HCT116 (cell line): ENCODE results near the gene GOLGA2. TPM values are rescaled to one million over a fixed set of nuclear protein-coding genes. Genes with fewer than 3 reads are reported as not detected.

Source experiments
- ATAC-seq: fragments of 200-7000 bp; cut with Tn5 transposase; 2 replicates; pipeline ENCODE4 v1.9.1; 2020; ENCODE audit warnings: mild to moderate bottlenecking, moderate library complexity
- BruUV-seq: library from RNA; stranded (reverse); fragments of 400-500 nt; replicated peaks from 2 replicates; lab custom pipeline; 2021; lab: Mats Ljungman, UMichigan
- CTCF ChIA-PET: fragments of 300-600 bp; sonication (Branson Sonifier 250); formaldehyde crosslinking; loops from one replicate; lab custom pipeline; 2021; ENCODE audit warnings: antibody characterized with exemption; lab: Charles Lee
- POLR2A ChIA-PET: fragments of 300-600, 350-600 bp; sonication (Branson Sonifier 250); formaldehyde crosslinking; loops from one replicate; lab custom pipeline; 2021; ENCODE audit warnings: antibody characterized with exemption; lab: Charles Lee
- RAD21 ChIA-PET, 2 experiments: fragments of 300-600 bp; sonication (Branson Sonifier 250); formaldehyde crosslinking; loops; one replicate each; lab custom pipeline; 2023; ENCODE audit warnings: low total read pairs in 2 of 2; ENCODE audit not compliant: uncharacterized antibody in 2 of 2, unreplicated experiment in 2 of 2, low non-redundant PET in 1 of 2; lab: Charles Lee
- DNase-seq: peaks from one replicate; pipeline ENCODE4 v3.0.0-alpha.2; 2010; ENCODE audit warnings: low read depth, low spot score
- H2AFZ ChIP-seq: fragments of 200-600 bp; shearing (Covaris generic), sonication (generic); 2 replicates; pipeline ENCODE4 v1.6.1; 2017; ENCODE audit warnings: low read depth, mixed run types, mixed read lengths, antibody characterized with exemption, low read length; ENCODE audit not compliant: poor library complexity, severe bottlenecking
- H3K27ac ChIP-seq: 2 replicates; pipeline ENCODE4 v1.5.1; 2012; ENCODE audit warnings: low read depth, low read length
- H3K27me3 ChIP-seq: fragments of 200-600 bp; sonication (generic); 2 replicates; pipeline ENCODE4 v1.6.1; 2016; ENCODE audit warnings: mixed run types, low read length, mixed read lengths; ENCODE audit not compliant: insufficient read depth
- H3K36me3 ChIP-seq, 2 experiments: fragments of 200-500 bp in 1 of 2; fragments of 200-600 bp in 1 of 2; sonication (Bioruptor generic) in 1 of 2; sonication (generic) in 1 of 2; 2 replicates each; pipeline versions ENCODE4 v1.5.1 to v1.6.1; 2014 to 2016; ENCODE audit warnings: low read length in 2 of 2, inconsistent platforms in 1 of 2, mixed read lengths in 1 of 2, mixed run types in 1 of 2; ENCODE audit not compliant: insufficient read depth in 2 of 2, control insufficient read depth in 1 of 2
- H3K4me1 ChIP-seq, 2 experiments: fragments of 200-600 bp in 1 of 2; sonication (generic) in 1 of 2; 2 replicates each; pipeline versions ENCODE4 v1.5.1 to v1.6.1; 2012 to 2017; ENCODE audit warnings: low read length in 2 of 2, inconsistent platforms in 1 of 2, mild to moderate bottlenecking in 1 of 2, mixed read lengths in 1 of 2, mixed run types in 1 of 2, moderate library complexity in 1 of 2; ENCODE audit not compliant: insufficient read depth in 2 of 2, control insufficient read depth in 1 of 2
- H3K4me2 ChIP-seq: fragments of 200-600 bp; sonication (generic); 2 replicates; pipeline ENCODE4 v1.6.1; 2017; ENCODE audit warnings: mixed run types, low read length, mixed read lengths
- H3K4me3 ChIP-seq, 2 experiments: fragments of 200-600 bp in 1 of 2; sonication (generic) in 1 of 2; replicated peaks in 1 of 2; 2 replicates each; pipeline ENCODE4 v1.5.1; 2011 to 2016; ENCODE audit warnings: low read length in 2 of 2, control low read depth in 1 of 2, low read depth in 1 of 2, mild to moderate bottlenecking in 1 of 2, mixed read lengths in 1 of 2, mixed run types in 1 of 2
- H3K79me2 ChIP-seq: fragments of 200-600 bp; sonication (generic); 2 replicates; pipeline ENCODE4 v1.6.1; 2017; ENCODE audit warnings: mild to moderate bottlenecking, mixed run types, low read length, moderate library complexity, mixed read lengths; ENCODE audit not compliant: insufficient read depth
- H3K9ac ChIP-seq: fragments of 200-600 bp; sonication (generic); 2 replicates; pipeline ENCODE4 v1.6.1; 2016; ENCODE audit warnings: low read length, mixed read lengths
- H3K9me2 ChIP-seq: fragments of 200-600 bp; sonication (generic), shearing (Covaris generic); 2 replicates; pipeline ENCODE4 v1.6.1; 2017; ENCODE audit warnings: mixed run types, mild to moderate bottlenecking, moderate library complexity; ENCODE audit not compliant: insufficient read depth
- H3K9me3 ChIP-seq, 2 experiments: fragments of 200-500 bp in 1 of 2; fragments of 200-600 bp in 1 of 2; sonication (Bioruptor generic) in 1 of 2; sonication (generic) in 1 of 2; 2 replicates each; pipeline ENCODE4 v1.6.1; 2014 to 2017; ENCODE audit warnings: low read length in 2 of 2, mixed read lengths in 2 of 2, inconsistent platforms in 1 of 2, low read depth in 1 of 2, mild to moderate bottlenecking in 1 of 2, mixed run types in 1 of 2, moderate library complexity in 1 of 2; ENCODE audit not compliant: control insufficient read depth in 1 of 2, insufficient read depth in 1 of 2
- H4K20me1 ChIP-seq: fragments of 200-600 bp; sonication (generic), shearing (Covaris generic); 2 replicates; pipeline ENCODE4 v1.6.1; 2017; ENCODE audit warnings: mixed run types, mild to moderate bottlenecking, moderate library complexity; ENCODE audit not compliant: insufficient read depth
- ATF3 ChIP-seq: IDR thresholded peaks from 2 replicates; pipeline ENCODE4 v1.6.1; 2012
- CBX3 ChIP-seq: IDR thresholded peaks from 2 replicates; pipeline ENCODE4 v1.6.1; 2012; ENCODE audit warnings: low read depth
- CEBPB ChIP-seq: IDR thresholded peaks from 2 replicates; pipeline ENCODE4 v1.6.1; 2012; ENCODE audit warnings: low read depth
- EGR1 ChIP-seq: IDR thresholded peaks from 2 replicates; pipeline ENCODE4 v1.6.1; 2012; ENCODE audit warnings: low read depth
- ELF1 ChIP-seq: IDR thresholded peaks from 2 replicates; pipeline ENCODE4 v1.6.1; 2012; ENCODE audit warnings: low read depth, borderline replicate concordance
- EZH2 ChIP-seq: fragments of 200-600 bp; sonication (generic); IDR thresholded peaks from 2 replicates; pipeline ENCODE4 v1.6.1; 2017; ENCODE audit warnings: antibody characterized with exemption, mixed run types
- EZH2phosphoT487 ChIP-seq: fragments of 200-600 bp; IDR thresholded peaks from 2 replicates; pipeline ENCODE4 v1.6.1; 2018; ENCODE audit warnings: antibody characterized with exemption, borderline replicate concordance
- FOSL1 ChIP-seq: IDR thresholded peaks from 2 replicates; pipeline ENCODE4 v1.6.1; 2012; ENCODE audit warnings: low read depth
- JUND ChIP-seq: IDR thresholded peaks from 2 replicates; pipeline ENCODE4 v1.6.1; 2012
- POLR2A ChIP-seq: IDR thresholded peaks from 2 replicates; pipeline ENCODE4 v1.7.0; 2011; ENCODE audit warnings: borderline replicate concordance; ENCODE audit not compliant: insufficient read depth, insufficient read length; ENCODE audit errors: extremely low read depth
- RAD21 ChIP-seq: IDR thresholded peaks from 2 replicates; pipeline ENCODE4 v1.6.1; 2012; ENCODE audit warnings: low read depth, mild to moderate bottlenecking
- REST ChIP-seq: IDR thresholded peaks from 2 replicates; pipeline ENCODE4 v1.6.1; 2012; ENCODE audit warnings: low read depth
- SIN3A ChIP-seq: IDR thresholded peaks from 2 replicates; pipeline ENCODE4 v1.6.1; 2012; ENCODE audit warnings: low read depth
- TCF7L2 ChIP-seq: IDR thresholded peaks from 2 replicates; pipeline ENCODE4 v1.7.0; 2011; ENCODE audit warnings: borderline replicate concordance, inconsistent platforms; ENCODE audit not compliant: insufficient read depth, insufficient read length; ENCODE audit errors: extremely low read depth
- YY1 ChIP-seq: IDR thresholded peaks from 2 replicates; pipeline ENCODE4 v1.6.1; 2011; ENCODE audit warnings: low read length, low read depth, moderate library complexity, mild to moderate bottlenecking; ENCODE audit not compliant: insufficient replicate concordance; ENCODE audit errors: extremely low read depth
- ZFX ChIP-seq: fragments of 450-650 bp; IDR thresholded peaks from 2 replicates; pipeline ENCODE4 v1.6.1; 2017
- ZNF274 ChIP-seq: fragments of 200-500 bp; sonication (Bioruptor generic); IDR thresholded peaks from 2 replicates; pipeline ENCODE4 v1.6.1; 2014; ENCODE audit warnings: mild to moderate bottlenecking, low read depth, low read length, inconsistent platforms
- intact Hi-C: fragments of 100-400 bp; cut with micrococcal nuclease; formaldehyde crosslinking; loops from 2 replicates; pipeline ENCODE4 v1.10.0; 2022
- total RNA-seq: library from RNA; stranded (reverse); gene quantifications from one replicate; pipeline ENCODE4 v1.2.1, GENCODE V29; 2021; ENCODE audit not compliant: unreplicated experiment
- TF ChIP-seq, protein P1 (sequence below): IDR thresholded peaks from 2 replicates; pipeline ENCODE4 v1.6.1; 2011; ENCODE audit warnings: mild to moderate bottlenecking, low read length, moderate library complexity; ENCODE audit not compliant: insufficient replicate concordance; ENCODE audit errors: extremely low read depth
- TF ChIP-seq, protein P2 (sequence below), 3 experiments: fragments of 200-600 bp in 1 of 3; sonication (generic) in 1 of 3; IDR thresholded peaks in 2 of 3; conservative IDR thresholded peaks in 1 of 3; 2 replicates each; pipeline ENCODE4 v1.5.1; 2012 to 2017; ENCODE audit warnings: low read depth in 2 of 3, low read length in 2 of 3, antibody characterized with exemption in 1 of 3, borderline replicate concordance in 1 of 3, control low read depth in 1 of 3, mild to moderate bottlenecking in 1 of 3, mixed read lengths in 1 of 3, mixed run types in 1 of 3, moderate library complexity in 1 of 3; ENCODE audit not compliant: insufficient read depth in 1 of 3

The GOLGA2 gene
- total RNA-seq, 1 experiment from 2014 or later: 67.0 TPM

GRCh38 chr9:128208946-128209669 is 66.7 kb downstream of the GOLGA2 start:
- POLR2A ChIA-PET: no interaction called here
- BruUV-seq: no TSS peak

More at GRCh38 chr9:128208946-128209669, 66.7 kb downstream of the GOLGA2 start:
- ATAC-seq: no peak
- Histone ChIP-seq H3K79me2 (no peaks in the 10 kb centered on the region), H3K4me1 (peaks cover under 1 to 24% of the 10 kb centered on the region in 2 experiments; a peak in 3 of 4 replicates), H3K4me3 (no peak overlapping the region), H3K36me3 (no peaks in the 10 kb centered on the region), H3K9ac (no peak overlapping the region), H3K27me3 (no peaks in the 10 kb centered on the region), H4K20me1 (no peaks in the 10 kb centered on the region), H3K9me2 (no peaks in the 10 kb centered on the region), H3K9me3 (no peaks in the 10 kb centered on the region), H3K4me2 (no peak overlapping the region), H2AFZ (no peak overlapping the region), H3K27ac (no peak overlapping the region)
- intact Hi-C loops: no loop called here
- DNase-seq: no peak
- no peak for TF ChIP-seq TCF7L2
- no peak for TF ChIP-seq POLR2A
- no peak for TF ChIP-seq RAD21
- TF ChIP-seq ZNF274: no peak
- TF ChIP-seq EGR1: no peak
- no peak for TF ChIP-seq YY1
- no peak for TF ChIP-seq REST
- TF ChIP-seq, protein P1, sequence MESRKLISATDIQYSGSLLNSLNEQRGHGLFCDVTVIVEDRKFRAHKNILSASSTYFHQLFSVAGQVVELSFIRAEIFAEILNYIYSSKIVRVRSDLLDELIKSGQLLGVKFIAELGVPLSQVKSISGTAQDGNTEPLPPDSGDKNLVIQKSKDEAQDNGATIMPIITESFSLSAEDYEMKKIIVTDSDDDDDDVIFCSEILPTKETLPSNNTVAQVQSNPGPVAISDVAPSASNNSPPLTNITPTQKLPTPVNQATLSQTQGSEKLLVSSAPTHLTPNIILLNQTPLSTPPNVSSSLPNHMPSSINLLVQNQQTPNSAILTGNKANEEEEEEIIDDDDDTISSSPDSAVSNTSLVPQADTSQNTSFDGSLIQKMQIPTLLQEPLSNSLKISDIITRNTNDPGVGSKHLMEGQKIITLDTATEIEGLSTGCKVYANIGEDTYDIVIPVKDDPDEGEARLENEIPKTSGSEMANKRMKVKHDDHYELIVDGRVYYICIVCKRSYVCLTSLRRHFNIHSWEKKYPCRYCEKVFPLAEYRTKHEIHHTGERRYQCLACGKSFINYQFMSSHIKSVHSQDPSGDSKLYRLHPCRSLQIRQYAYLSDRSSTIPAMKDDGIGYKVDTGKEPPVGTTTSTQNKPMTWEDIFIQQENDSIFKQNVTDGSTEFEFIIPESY: no peak
- TF ChIP-seq EZH2phosphoT487: no peak
- no peak for TF ChIP-seq ZFX
- TF ChIP-seq ATF3: no peak
- no peak for TF ChIP-seq FOSL1
- no peak for TF ChIP-seq CBX3
- no peak for TF ChIP-seq ELF1
- no peak for TF ChIP-seq EZH2
- TF ChIP-seq JUND: no peak
- TF ChIP-seq CEBPB: no peak
- TF ChIP-seq, protein P2, sequence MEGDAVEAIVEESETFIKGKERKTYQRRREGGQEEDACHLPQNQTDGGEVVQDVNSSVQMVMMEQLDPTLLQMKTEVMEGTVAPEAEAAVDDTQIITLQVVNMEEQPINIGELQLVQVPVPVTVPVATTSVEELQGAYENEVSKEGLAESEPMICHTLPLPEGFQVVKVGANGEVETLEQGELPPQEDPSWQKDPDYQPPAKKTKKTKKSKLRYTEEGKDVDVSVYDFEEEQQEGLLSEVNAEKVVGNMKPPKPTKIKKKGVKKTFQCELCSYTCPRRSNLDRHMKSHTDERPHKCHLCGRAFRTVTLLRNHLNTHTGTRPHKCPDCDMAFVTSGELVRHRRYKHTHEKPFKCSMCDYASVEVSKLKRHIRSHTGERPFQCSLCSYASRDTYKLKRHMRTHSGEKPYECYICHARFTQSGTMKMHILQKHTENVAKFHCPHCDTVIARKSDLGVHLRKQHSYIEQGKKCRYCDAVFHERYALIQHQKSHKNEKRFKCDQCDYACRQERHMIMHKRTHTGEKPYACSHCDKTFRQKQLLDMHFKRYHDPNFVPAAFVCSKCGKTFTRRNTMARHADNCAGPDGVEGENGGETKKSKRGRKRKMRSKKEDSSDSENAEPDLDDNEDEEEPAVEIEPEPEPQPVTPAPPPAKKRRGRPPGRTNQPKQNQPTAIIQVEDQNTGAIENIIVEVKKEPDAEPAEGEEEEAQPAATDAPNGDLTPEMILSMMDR (IDR thresholded peaks at IDR 0.05 in 2 of 3, conservative IDR thresholded peaks at IDR 0.05 in 1 of 3; ENCODE audit: borderline replicate concordance in 1 of 3, insufficient read depth in 1 of 3, low read depth in 2 of 3, low read length in 2 of 3): no peak
- TF ChIP-seq SIN3A: no peak
- RAD21 ChIA-PET: no interaction called here
- CTCF ChIA-PET: no interaction called here
